Coronary artery (tissue), 2 donors: ENCODE measurements around the gene RASAL2.
A peak's percentile ranks its signal among the peaks of the same experiment; 100 is the strongest.

Experiments used
- DNase-seq: peaks from one replicate; pipeline ENCODE4 v3.0.0-alpha.2; 2017; ENCODE audit warnings: low spot score
- H3K27ac ChIP-seq, 2 donors: fragments of 200-600 bp; sonication (generic); one replicate each; pipeline ENCODE4 v1.5.1; 2016 to 2019
- H3K4me3 ChIP-seq: fragments of 200-600 bp; sonication (generic); 2 replicates; pipeline ENCODE4 v1.5.1; 2016; ENCODE audit warnings: mild to moderate bottlenecking, moderate library complexity
- CTCF ChIP-seq: fragments of 200-600 bp; sonication (generic); IDR thresholded peaks from one replicate; pipeline ENCODE4 v1.5.1; 2019; ENCODE audit warnings: antibody characterized with exemption

The RASAL2 gene

GRCh38 chr1:178484698-178485225 lies 390.9 kb downstream of the RASAL2 start:
- TF ChIP-seq CTCF, result no peak
- Histone ChIP-seq H3K4me3 (no peak overlapping the region), H3K27ac (no peak overlapping the region)
- no peak for DNase-seq

GRCh38 chr1:178485541-178485981 lies 391.7 kb downstream of the RASAL2 start:
- DNase-seq, result no peak
- no peak overlapping the region for H3K4me3 ChIP-seq
- H3K27ac ChIP-seq, result no peak overlapping the region
- no peak for TF ChIP-seq CTCF

GRCh38 chr1:178486100-178487069 lies 392.5 kb downstream of the RASAL2 start:
- Histone ChIP-seq H3K4me3 (peak overlapping the region; percentile 62), H3K27ac (no peak overlapping the region)
- no peak for DNase-seq
- TF ChIP-seq CTCF, result no peak

- Histone ChIP-seq H3K4me3 (peak overlapping the region; percentile 62), H3K27ac (no peak overlapping the region)
- no peak for DNase-seq
- TF ChIP-seq CTCF, result no peak
Observed at GRCh38 chr1:178487070-178487615, 393.2 kb downstream of the RASAL2 start.

GRCh38 chr1:178488393-178488792 lies 394.5 kb downstream of the RASAL2 start:
- no peak for TF ChIP-seq CTCF
- no peak overlapping the region for H3K27ac ChIP-seq
- no peak for DNase-seq
- no peak overlapping the region for H3K4me3 ChIP-seq

- TF ChIP-seq CTCF, result no peak
- no peak for DNase-seq
- Histone ChIP-seq H3K4me3 (no peak overlapping the region), H3K27ac (no peak overlapping the region)
Observed at GRCh38 chr1:178489399-178489798, 395.5 kb downstream of the RASAL2 start.
